ENCODE measurements around the gene DSCAML1. TPM values are rescaled to one million over a fixed set of nuclear protein-coding genes. Genes with fewer than 3 reads are reported as not detected.

The DSCAML1 gene
- total RNA-seq, 1 experiment from 2014 or later, result 0.90 TPM

DNA sequence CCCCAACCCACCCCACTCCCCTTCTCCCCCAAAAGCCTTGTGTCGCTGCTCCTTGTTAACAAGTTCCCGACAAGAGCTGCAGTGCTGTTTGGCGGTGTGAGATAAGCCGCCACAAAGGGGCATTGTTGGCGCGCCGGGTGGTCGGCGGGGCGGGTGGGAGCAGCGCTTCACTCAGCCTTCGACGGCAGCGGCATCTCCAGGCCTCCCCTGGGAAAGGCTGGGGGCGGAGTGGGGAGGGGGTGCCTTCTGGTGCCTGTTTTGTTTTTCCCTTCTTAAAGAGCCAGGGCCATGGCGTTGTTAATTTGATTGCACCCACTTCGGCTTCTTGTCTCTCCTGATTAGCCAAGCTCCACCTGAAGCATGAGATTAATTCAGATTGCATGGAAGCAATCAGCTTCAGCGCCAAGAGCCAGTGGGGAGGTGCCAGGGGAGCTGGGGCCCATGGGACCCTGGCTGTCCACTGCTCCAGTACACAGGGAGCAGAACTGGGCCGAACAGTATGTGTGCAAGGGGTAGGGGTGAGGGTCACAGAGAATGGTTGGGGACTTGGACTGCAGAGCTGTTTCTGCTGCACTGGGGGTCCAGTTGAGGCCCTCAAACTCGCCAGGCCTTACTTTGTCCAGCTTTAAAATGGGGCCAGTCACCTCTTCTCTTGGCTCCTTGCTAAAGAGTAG lies 304.3 kb downstream of the DSCAML1 start:
- H3K27ac Mint-ChIP-seq, result no peak overlapping the region
- H3K4me3 Mint-ChIP-seq, result no peak overlapping the region
- H3K9me3 Mint-ChIP-seq, result no peaks in the 10 kb centered on the region
- DNase-seq (ENCODE audit: low spot score) (peak; percentile 59), ATAC-seq (peak; percentile 79)
- peaks cover 21% of the 10 kb centered on the region for H3K4me1 Mint-ChIP-seq
- CTCF ChIA-PET, result interaction anchor here (0.6 to 3.7 kb wide), 9 partner anchors 9 to 461 kb away, joined by 3 to 29 read pairs (median 3); no protein-coding TSS in a partner anchor
- no peaks in the 10 kb centered on the region; the same call in 1 of the 2 replicates for H3K27me3 Mint-ChIP-seq (ENCODE audit: low read depth)
- POLR2A ChIA-PET, result interaction anchor here (0.5 kb wide), 1 partner anchor 37 kb away, joined by 3 read pairs; no protein-coding TSS in a partner anchor
- H3K36me3 Mint-ChIP-seq, result no peaks in the 10 kb centered on the region
- TF ChIP-seq ZNF671 (CRISPR knock-in tag; IDR thresholded peaks at IDR 0.05), result no peak
- no peak for TF ChIP-seq ZBTB21 (CRISPR knock-in tag; IDR thresholded peaks at IDR 0.05; ENCODE audit: borderline replicate concordance)
- TF ChIP-seq, protein P1, sequence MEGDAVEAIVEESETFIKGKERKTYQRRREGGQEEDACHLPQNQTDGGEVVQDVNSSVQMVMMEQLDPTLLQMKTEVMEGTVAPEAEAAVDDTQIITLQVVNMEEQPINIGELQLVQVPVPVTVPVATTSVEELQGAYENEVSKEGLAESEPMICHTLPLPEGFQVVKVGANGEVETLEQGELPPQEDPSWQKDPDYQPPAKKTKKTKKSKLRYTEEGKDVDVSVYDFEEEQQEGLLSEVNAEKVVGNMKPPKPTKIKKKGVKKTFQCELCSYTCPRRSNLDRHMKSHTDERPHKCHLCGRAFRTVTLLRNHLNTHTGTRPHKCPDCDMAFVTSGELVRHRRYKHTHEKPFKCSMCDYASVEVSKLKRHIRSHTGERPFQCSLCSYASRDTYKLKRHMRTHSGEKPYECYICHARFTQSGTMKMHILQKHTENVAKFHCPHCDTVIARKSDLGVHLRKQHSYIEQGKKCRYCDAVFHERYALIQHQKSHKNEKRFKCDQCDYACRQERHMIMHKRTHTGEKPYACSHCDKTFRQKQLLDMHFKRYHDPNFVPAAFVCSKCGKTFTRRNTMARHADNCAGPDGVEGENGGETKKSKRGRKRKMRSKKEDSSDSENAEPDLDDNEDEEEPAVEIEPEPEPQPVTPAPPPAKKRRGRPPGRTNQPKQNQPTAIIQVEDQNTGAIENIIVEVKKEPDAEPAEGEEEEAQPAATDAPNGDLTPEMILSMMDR (IDR thresholded peaks at IDR 0.05), result no peak
- TF ChIP-seq, protein P2, sequence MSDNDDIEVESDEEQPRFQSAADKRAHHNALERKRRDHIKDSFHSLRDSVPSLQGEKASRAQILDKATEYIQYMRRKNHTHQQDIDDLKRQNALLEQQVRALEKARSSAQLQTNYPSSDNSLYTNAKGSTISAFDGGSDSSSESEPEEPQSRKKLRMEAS (CRISPR knock-in tag; IDR thresholded peaks at IDR 0.05), result no peak
- TF ChIP-seq AFF4 (CRISPR knock-in tag; IDR thresholded peaks at IDR 0.05; ENCODE audit: borderline replicate concordance), result no peak
- TF ChIP-seq HMGA2 (CRISPR knock-in tag; IDR thresholded peaks at IDR 0.05), result no peak
- TF ChIP-seq CREM (CRISPR knock-in tag; IDR thresholded peaks at IDR 0.05), result no peak
- no peak for TF ChIP-seq NR2C2 (CRISPR knock-in tag; IDR thresholded peaks at IDR 0.05)

GRCh38 chr11:117490911-117491310 lies 306.1 kb downstream of the DSCAML1 start:
- CTCF ChIA-PET, result interaction anchor here (0.5 to 3.7 kb wide), 8 partner anchors 11 to 1298 kb away, joined by 3 to 29 read pairs (median 4); no protein-coding TSS in a partner anchor
- H3K9me3 Mint-ChIP-seq, result peaks cover 6% of the 10 kb centered on the region
- POLR2A ChIA-PET, result no interaction called here
- no peak overlapping the region for H3K27ac Mint-ChIP-seq
- no peaks in the 10 kb centered on the region for H3K36me3 Mint-ChIP-seq
- H3K4me1 Mint-ChIP-seq, result peaks cover 21% of the 10 kb centered on the region
- no peak for ATAC-seq
- H3K27me3 Mint-ChIP-seq (ENCODE audit: low read depth), result no peaks in the 10 kb centered on the region; the same call in 1 of the 2 replicates
- no peak for DNase-seq (ENCODE audit: low spot score)
- H3K4me3 Mint-ChIP-seq, result no peak overlapping the region
- no peak for TF ChIP-seq PRDM15 (CRISPR knock-in tag; IDR thresholded peaks at IDR 0.05)
- no peak for TF ChIP-seq FOXJ3 (CRISPR knock-in tag; IDR thresholded peaks at IDR 0.05; ENCODE audit: borderline replicate concordance)
- TF ChIP-seq FOXK1 (CRISPR knock-in tag; IDR thresholded peaks at IDR 0.05), result no peak
- TF ChIP-seq, protein P1 (IDR thresholded peaks at IDR 0.05), result no peak
- no peak for TF ChIP-seq RORB (CRISPR knock-in tag; IDR thresholded peaks at IDR 0.05)
- TF ChIP-seq, protein P3, sequence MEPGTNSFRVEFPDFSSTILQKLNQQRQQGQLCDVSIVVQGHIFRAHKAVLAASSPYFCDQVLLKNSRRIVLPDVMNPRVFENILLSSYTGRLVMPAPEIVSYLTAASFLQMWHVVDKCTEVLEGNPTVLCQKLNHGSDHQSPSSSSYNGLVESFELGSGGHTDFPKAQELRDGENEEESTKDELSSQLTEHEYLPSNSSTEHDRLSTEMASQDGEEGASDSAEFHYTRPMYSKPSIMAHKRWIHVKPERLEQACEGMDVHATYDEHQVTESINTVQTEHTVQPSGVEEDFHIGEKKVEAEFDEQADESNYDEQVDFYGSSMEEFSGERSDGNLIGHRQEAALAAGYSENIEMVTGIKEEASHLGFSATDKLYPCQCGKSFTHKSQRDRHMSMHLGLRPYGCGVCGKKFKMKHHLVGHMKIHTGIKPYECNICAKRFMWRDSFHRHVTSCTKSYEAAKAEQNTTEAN (CRISPR knock-in tag; IDR thresholded peaks at IDR 0.05), result no peak
- TF ChIP-seq, protein P4, sequence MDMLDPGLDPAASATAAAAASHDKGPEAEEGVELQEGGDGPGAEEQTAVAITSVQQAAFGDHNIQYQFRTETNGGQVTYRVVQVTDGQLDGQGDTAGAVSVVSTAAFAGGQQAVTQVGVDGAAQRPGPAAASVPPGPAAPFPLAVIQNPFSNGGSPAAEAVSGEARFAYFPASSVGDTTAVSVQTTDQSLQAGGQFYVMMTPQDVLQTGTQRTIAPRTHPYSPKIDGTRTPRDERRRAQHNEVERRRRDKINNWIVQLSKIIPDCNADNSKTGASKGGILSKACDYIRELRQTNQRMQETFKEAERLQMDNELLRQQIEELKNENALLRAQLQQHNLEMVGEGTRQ (CRISPR knock-in tag; IDR thresholded peaks at IDR 0.05), result no peak
- no peak for TF ChIP-seq NFE2L1 (CRISPR knock-in tag; IDR thresholded peaks at IDR 0.05)
- TF ChIP-seq, protein P2 (CRISPR knock-in tag; IDR thresholded peaks at IDR 0.05), result no peak
- no peak for TF ChIP-seq ELF4 (CRISPR knock-in tag; IDR thresholded peaks at IDR 0.05; ENCODE audit: low read depth)
- no peak for TF ChIP-seq GRHL2 (CRISPR knock-in tag; IDR thresholded peaks at IDR 0.05; ENCODE audit: insufficient replicate concordance, severe bottlenecking)
